Posterior cingulate gyrus (tissue), 11 donors: Measurements from ENCODE around the gene SDS.

ENCODE experiments used
- DNase-seq, 10 donors: peaks; one replicate each; pipeline versions ENCODE4 v3.0.0 to v3.0.0-alpha.2; 2020 to 2021; ENCODE audit warnings: mixed read lengths in 3 of 10
- intact Hi-C: fragments of 100-400 bp; cut with DNase I; formaldehyde crosslinking; loops from one replicate; pipeline ENCODE4 v1.15.1; 2023

The SDS gene

GRCh38 chr12:113386866-113387566 is 16.7 kb downstream of the SDS start:
- intact Hi-C loops, result no loop called here
- DNase-seq, result peak in 2 of 10 donors; percentile 64 to 66

GRCh38 chr12:113385282-113385882 is 18.3 kb downstream of the SDS start:
- DNase-seq, result peak in 1 of 10 donors; percentile 4
- intact Hi-C loops, result no loop called here

- DNase-seq, result peak in 2 of 10 donors; percentile 55 to 76
- intact Hi-C loops, result no loop called here
Observed at GRCh38 chr12:113384778-113385177, 18.9 kb downstream of the SDS start.

- peak in 2 of 10 donors; percentile 25 to 30 for DNase-seq
- intact Hi-C loops, result no loop called here
Observed at GRCh38 chr12:113382206-113382605, 21.5 kb downstream of the SDS start.

GRCh38 chr12:113381220-113381619 is 22.5 kb downstream of the SDS start:
- DNase-seq, result peak in 2 of 10 donors; percentile 9 to 50
- intact Hi-C loops, result no loop called here

GRCh38 chr12:113378291-113378690 is 25.4 kb downstream of the SDS start:
- intact Hi-C loops, result no loop called here
- peak in 2 of 10 donors; percentile 2 to 4 for DNase-seq

GRCh38 chr12:113374823-113375428 is 28.8 kb downstream of the SDS start:
- intact Hi-C loops, result no loop called here
- peak in 1 of 10 donors; percentile 51 for DNase-seq

- intact Hi-C loops, result no loop called here
- peak in 1 of 10 donors; percentile 67 for DNase-seq
Observed at GRCh38 chr12:113373969-113374368, 29.7 kb downstream of the SDS start.

GRCh38 chr12:113373440-113373839 is 30.2 kb downstream of the SDS start:
- intact Hi-C loops, result no loop called here
- no peak for DNase-seq

- DNase-seq, result peak in 1 of 10 donors; percentile 72
- intact Hi-C loops, result no loop called here
Observed at GRCh38 chr12:113372371-113372770, 31.3 kb downstream of the SDS start.

GRCh38 chr12:113371808-113372207 is 31.9 kb downstream of the SDS start:
- peak in 1 of 10 donors; percentile 35 for DNase-seq

GRCh38 chr12:113370923-113371682 is 32.6 kb downstream of the SDS start:
- peak in 2 of 10 donors; percentile 21 to 63 for DNase-seq
- intact Hi-C loops, result no loop called here

More at GRCh38 chr12:113371808-113372207, 31.9 kb downstream of the SDS start:
- intact Hi-C loops, result no loop called here

- intact Hi-C loops, result no loop called here
- DNase-seq, result peak in 1 of 10 donors; percentile 18
Observed at GRCh38 chr12:113369391-113369985, 34.2 kb downstream of the SDS start.

GRCh38 chr12:113368331-113368730 is 35.4 kb downstream of the SDS start:
- intact Hi-C loops, result no loop called here
- peak in 1 of 10 donors; percentile 57 for DNase-seq

GRCh38 chr12:113366827-113367226 is 36.9 kb downstream of the SDS start:
- DNase-seq, result peak in 1 of 10 donors; percentile 11
- intact Hi-C loops, result no loop called here

- intact Hi-C loops, result no loop called here
- DNase-seq, result peak in 1 of 10 donors; percentile 41
Observed at GRCh38 chr12:113365639-113366395, 37.9 kb downstream of the SDS start.

- intact Hi-C loops, result no loop called here
- DNase-seq, result no peak
Observed at GRCh38 chr12:113364698-113365097, 39.0 kb downstream of the SDS start.

GRCh38 chr12:113361574-113362370 is 41.9 kb downstream of the SDS start:
- DNase-seq, result peak in 1 of 10 donors; percentile 64
- intact Hi-C loops, result no loop called here
